Activated naive CD8-positive, alpha-beta T cell treated with anti-CD3 and anti-CD28 coated beads, Interleukin-2, amount 50 U/mL, for 24 hours (primary cell): ENCODE data around the gene CLPTM1.
A peak's percentile ranks its signal among the peaks of the same experiment; 100 is the strongest.
"Not testable (repeated sequence)": the region's sequence is repeated elsewhere in the genome, so short reads cannot be mapped to it uniquely, and the experiment has no call there.

Source experiments
- ATAC-seq: fragments of 150-1000 bp; cut with Tn5 transposase; one replicate; pipeline ENCODE4 v1.10.0; 2021
- DNase-seq: peaks from one replicate; pipeline ENCODE4 v3.0.0; 2021
- H3K27ac Mint-ChIP-seq: one replicate; pipeline ENCODE4 v1.8.0; 2021; ENCODE audit warnings: mild to moderate bottlenecking, mixed read lengths
- H3K27me3 Mint-ChIP-seq: one replicate; pipeline ENCODE4 v1.8.0; 2021; ENCODE audit warnings: mixed read lengths
- H3K36me3 Mint-ChIP-seq: one replicate; pipeline ENCODE4 v1.8.0; 2021; ENCODE audit warnings: low read depth, mixed read lengths
- H3K4me1 Mint-ChIP-seq: one replicate; pipeline ENCODE4 v1.8.0; 2021; ENCODE audit warnings: mixed read lengths
- H3K4me3 Mint-ChIP-seq: one replicate; pipeline ENCODE4 v1.8.0; 2021; ENCODE audit warnings: mild to moderate bottlenecking, moderate library complexity, mixed read lengths
- H3K9me3 Mint-ChIP-seq: one replicate; pipeline ENCODE4 v1.8.0; 2021; ENCODE audit warnings: mixed read lengths

The CLPTM1 gene

GRCh38 chr19:44955505-44956439 is 592 bp downstream of the CLPTM1 start:
- Mint-ChIP-seq H3K4me3 (peak overlapping the region; percentile 93), H3K4me1 (peaks cover 56% of the 10 kb centered on the region), H3K27ac (peak overlapping the region; percentile 92), H3K27me3 (no peaks in the 10 kb centered on the region), H3K9me3 (no peaks in the 10 kb centered on the region), H3K36me3 (peaks cover 6% of the 10 kb centered on the region)
- ATAC-seq (peak; percentile 8), DNase-seq (no peak)

GRCh38 chr19:44957526-44957925 is 2.3 kb downstream of the CLPTM1 start:
- no peak overlapping the region for H3K4me3 Mint-ChIP-seq
- ATAC-seq (no peak), DNase-seq (no peak)
- H3K36me3 Mint-ChIP-seq, result peaks cover 10% of the 10 kb centered on the region
- H3K4me1 Mint-ChIP-seq, result peaks cover 57% of the 10 kb centered on the region
- no peaks in the 10 kb centered on the region for H3K27me3 Mint-ChIP-seq
- H3K27ac Mint-ChIP-seq, result peak overlapping the region; percentile 72
- H3K9me3 Mint-ChIP-seq, result no peaks in the 10 kb centered on the region

GRCh38 chr19:44958090-44958489 is 2.9 kb downstream of the CLPTM1 start:
- Mint-ChIP-seq H3K9me3 (no peaks in the 10 kb centered on the region), H3K27ac (peak overlapping the region; percentile 72), H3K4me3 (no peak overlapping the region), H3K36me3 (peaks cover 10% of the 10 kb centered on the region), H3K4me1 (peaks cover 57% of the 10 kb centered on the region), H3K27me3 (no peaks in the 10 kb centered on the region)
- no peak for ATAC-seq
- DNase-seq, result no peak

GRCh38 chr19:44959691-44960090 is 4.5 kb downstream of the CLPTM1 start:
- no peak for DNase-seq
- no peaks in the 10 kb centered on the region for H3K27me3 Mint-ChIP-seq
- no peak overlapping the region for H3K4me3 Mint-ChIP-seq
- H3K4me1 Mint-ChIP-seq, result peaks cover 48% of the 10 kb centered on the region
- H3K27ac Mint-ChIP-seq, result peak overlapping the region; percentile 72
- H3K36me3 Mint-ChIP-seq, result peaks cover 13% of the 10 kb centered on the region
- no peaks in the 10 kb centered on the region for H3K9me3 Mint-ChIP-seq
- no peak for ATAC-seq

DNA sequence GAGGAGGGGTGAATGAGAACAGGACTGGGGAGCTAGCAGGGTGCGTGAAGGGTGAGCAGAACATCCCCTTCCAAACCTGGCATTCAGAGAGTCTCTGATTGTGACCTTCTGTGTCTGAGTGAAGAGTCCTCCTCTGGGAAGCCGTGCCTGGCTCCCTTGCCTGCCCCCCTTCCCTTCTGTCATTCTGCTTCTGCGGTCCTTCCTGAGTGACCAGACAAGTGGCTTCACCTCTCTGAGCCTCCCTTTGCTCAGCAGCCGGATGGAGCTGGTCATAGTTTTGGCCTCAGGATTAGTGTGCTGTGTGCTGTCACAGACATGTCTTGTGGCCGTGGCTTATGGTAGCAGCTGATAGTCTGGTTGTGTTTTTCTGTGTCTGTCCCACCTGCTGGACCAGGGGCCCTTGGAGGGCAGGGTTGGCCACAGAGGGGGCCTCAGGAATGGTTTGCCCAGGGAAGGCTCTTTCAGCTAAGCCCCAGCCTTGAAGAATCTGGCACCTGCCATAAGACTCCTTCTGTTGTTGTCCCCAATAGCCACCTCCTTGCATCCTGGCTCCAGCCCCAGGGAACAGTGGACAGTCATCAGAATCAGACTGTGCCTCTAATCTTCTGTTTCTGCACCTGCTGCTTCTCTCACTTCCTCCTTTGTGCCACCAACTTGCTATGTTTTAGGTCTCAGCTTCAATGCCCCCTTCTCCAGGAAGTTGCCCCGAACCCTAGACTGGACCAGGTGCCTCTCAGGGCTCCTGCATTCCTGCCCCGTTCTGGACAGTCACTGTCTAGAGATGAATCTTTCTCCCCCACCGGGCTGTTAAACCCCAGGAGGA is 5.9 kb downstream of the CLPTM1 start:
- H3K9me3 Mint-ChIP-seq, result no peaks in the 10 kb centered on the region
- H3K36me3 Mint-ChIP-seq, result peaks cover 15% of the 10 kb centered on the region
- H3K4me1 Mint-ChIP-seq, result peaks cover 41% of the 10 kb centered on the region
- DNase-seq (no peak), ATAC-seq (no peak)
- peak overlapping the region; percentile 33 for H3K27ac Mint-ChIP-seq
- no peaks in the 10 kb centered on the region for H3K27me3 Mint-ChIP-seq
- H3K4me3 Mint-ChIP-seq, result no peak overlapping the region

GRCh38 chr19:44961821-44962220 is 6.6 kb downstream of the CLPTM1 start:
- Mint-ChIP-seq H3K4me1 (peaks cover 34% of the 10 kb centered on the region), H3K9me3 (no peaks in the 10 kb centered on the region), H3K4me3 (no peak overlapping the region), H3K27ac (peak overlapping the region; percentile 33), H3K27me3 (no peaks in the 10 kb centered on the region), H3K36me3 (peaks cover 15% of the 10 kb centered on the region)
- no peak for ATAC-seq
- no peak for DNase-seq

DNA sequence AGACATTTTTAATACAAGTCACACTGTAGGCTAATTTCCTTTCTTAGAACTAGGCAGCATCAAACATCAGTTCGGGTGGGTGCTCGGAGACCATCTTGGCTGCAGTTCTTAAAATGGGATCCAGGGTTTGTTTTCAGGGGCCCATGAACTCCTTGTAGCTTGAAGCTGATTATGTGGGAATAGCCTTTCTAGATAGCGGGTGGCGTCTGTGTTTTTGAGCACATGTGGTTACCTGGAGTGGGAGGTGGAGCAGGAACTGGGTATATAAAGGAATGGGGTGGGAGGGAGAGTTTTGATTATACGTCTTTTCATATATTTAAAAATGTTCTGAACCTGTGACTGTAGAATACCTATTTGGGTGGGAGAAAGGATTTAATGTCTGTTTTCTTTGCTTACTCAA is 12.9 kb downstream of the CLPTM1 start:
- peaks cover 20% of the 10 kb centered on the region for H3K36me3 Mint-ChIP-seq

GRCh38 chr19:44968670-44969069 is 13.5 kb downstream of the CLPTM1 start:
- no peaks in the 10 kb centered on the region for H3K9me3 Mint-ChIP-seq
- no peak overlapping the region for H3K27ac Mint-ChIP-seq
- peaks cover 2% of the 10 kb centered on the region for H3K4me1 Mint-ChIP-seq
- peaks cover 22% of the 10 kb centered on the region for H3K36me3 Mint-ChIP-seq
- no peaks in the 10 kb centered on the region for H3K27me3 Mint-ChIP-seq
- DNase-seq, result no peak
- H3K4me3 Mint-ChIP-seq, result no peak overlapping the region
- no peak for ATAC-seq

More for the DNA sequence above, 12.9 kb downstream of the CLPTM1 start:
- no peak for ATAC-seq
- no peaks in the 10 kb centered on the region for H3K4me1 Mint-ChIP-seq
- no peak overlapping the region for H3K27ac Mint-ChIP-seq
- H3K4me3 Mint-ChIP-seq, result no peak overlapping the region
- no peaks in the 10 kb centered on the region for H3K27me3 Mint-ChIP-seq
- no peaks in the 10 kb centered on the region for H3K9me3 Mint-ChIP-seq
- DNase-seq, result no peak

- Mint-ChIP-seq H3K9me3 (no peaks in the 10 kb centered on the region), H3K27ac (no peak overlapping the region), H3K27me3 (no peaks in the 10 kb centered on the region), H3K4me1 (peaks cover 2% of the 10 kb centered on the region), H3K36me3 (peaks cover 19% of the 10 kb centered on the region), H3K4me3 (no peak overlapping the region)
- ATAC-seq (no peak), DNase-seq (no peak)
Measured at GRCh38 chr19:44969437-44969836, 14.3 kb downstream of the CLPTM1 start.

DNA sequence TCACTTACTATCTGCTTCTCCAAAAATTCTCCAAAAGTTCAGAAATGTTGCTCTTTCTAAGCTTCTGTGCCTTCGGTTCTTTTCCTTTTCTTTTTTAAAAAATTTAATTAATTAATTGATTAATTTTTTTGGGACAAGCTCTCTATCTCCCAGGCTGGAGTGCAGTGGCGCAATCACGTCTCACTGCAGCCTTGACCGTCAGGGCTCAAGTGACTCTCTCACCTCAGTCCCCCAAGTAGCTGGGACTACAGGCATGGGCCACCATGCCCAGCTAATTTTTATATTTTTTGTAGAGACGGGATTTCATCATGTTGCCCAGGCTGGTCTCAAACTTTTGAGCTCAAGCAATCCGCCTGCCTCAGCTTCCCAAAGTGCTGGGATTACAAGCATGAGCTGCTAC is 16.3 kb downstream of the CLPTM1 start:
- H3K4me1 Mint-ChIP-seq, H3K4me3 Mint-ChIP-seq, H3K27ac Mint-ChIP-seq, ATAC-seq, DNase-seq, H3K9me3 Mint-ChIP-seq, H3K27me3 Mint-ChIP-seq: not testable (repeated sequence)
- H3K36me3 Mint-ChIP-seq, result peaks cover 11% of the 10 kb centered on the region

GRCh38 chr19:44972802-44973201 is 17.6 kb downstream of the CLPTM1 start:
- ATAC-seq (no peak), DNase-seq (no peak)
- H3K36me3 Mint-ChIP-seq, result peaks cover 18% of the 10 kb centered on the region
- H3K27me3 Mint-ChIP-seq, result no peaks in the 10 kb centered on the region
- peaks cover 2% of the 10 kb centered on the region for H3K4me1 Mint-ChIP-seq
- no peaks in the 10 kb centered on the region for H3K9me3 Mint-ChIP-seq
- no peak overlapping the region for H3K27ac Mint-ChIP-seq
- no peak overlapping the region for H3K4me3 Mint-ChIP-seq

- H3K36me3 Mint-ChIP-seq, result peaks cover 21% of the 10 kb centered on the region
- peaks cover 2% of the 10 kb centered on the region for H3K4me1 Mint-ChIP-seq
- no peaks in the 10 kb centered on the region for H3K9me3 Mint-ChIP-seq
- ATAC-seq (no peak), DNase-seq (no peak)
- no peaks in the 10 kb centered on the region for H3K27me3 Mint-ChIP-seq
- H3K4me3 Mint-ChIP-seq, result no peak overlapping the region
- no peak overlapping the region for H3K27ac Mint-ChIP-seq
Measured at GRCh38 chr19:44973982-44974735, 19.0 kb downstream of the CLPTM1 start.

GRCh38 chr19:44974857-44975256 is 19.7 kb downstream of the CLPTM1 start:
- Mint-ChIP-seq H3K9me3 (no peaks in the 10 kb centered on the region), H3K4me3 (no peak overlapping the region), H3K27ac (no peak overlapping the region), H3K27me3 (no peaks in the 10 kb centered on the region), H3K4me1 (peaks cover 2% of the 10 kb centered on the region), H3K36me3 (peaks cover 25% of the 10 kb centered on the region)
- DNase-seq (no peak), ATAC-seq (no peak)

DNA sequence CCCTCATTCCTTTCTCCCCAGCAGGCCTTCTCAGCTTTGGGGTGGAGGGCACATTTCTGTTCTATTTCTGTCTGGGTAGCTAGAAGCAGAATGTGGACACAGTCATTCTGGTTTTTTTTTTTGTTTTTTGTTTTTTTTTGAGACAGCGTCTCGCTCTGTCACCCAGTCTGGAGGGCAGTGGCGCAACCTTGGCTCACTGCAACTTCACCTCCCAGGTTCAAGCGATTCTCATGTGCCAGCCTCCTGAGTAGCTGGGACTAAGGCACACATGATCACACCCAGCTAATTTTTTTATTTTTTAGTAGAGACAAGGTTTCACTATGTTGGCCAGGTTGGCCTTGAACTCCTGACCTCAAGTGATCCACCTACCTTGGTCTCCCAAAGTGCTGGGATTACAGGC is 20.3 kb downstream of the CLPTM1 start:
- ATAC-seq (no peak), DNase-seq (no peak)
- Mint-ChIP-seq H3K27me3 (no peaks in the 10 kb centered on the region), H3K36me3 (peaks cover 27% of the 10 kb centered on the region), H3K9me3 (no peaks in the 10 kb centered on the region), H3K27ac (no peak overlapping the region), H3K4me1 (peaks cover 2% of the 10 kb centered on the region), H3K4me3 (no peak overlapping the region)
